Muscle of back (tissue), 11 donors: ENCODE measurements around the gene TSHR. TPM values are rescaled to one million over a fixed set of nuclear protein-coding genes. Genes with fewer than 3 reads are reported as not detected.

ENCODE experiments used
- DNase-seq, 3 donors: peaks; one replicate each; pipeline versions ENCODE4 v3.0.0 to v3.0.0-alpha.2; 2013
- polyA plus RNA-seq, 10 donors: library from polyadenylated mRNA; unstranded; fragments of 120-200 nt; gene quantifications; one replicate each; pipeline ENCODE4 v1.2.1, GENCODE V29; 2013; ENCODE audit not compliant: insufficient read length in 10 of 10

TSHR gene
- polyA plus RNA-seq, 10 donors: 0.12 to 2.5 (median 0.57) TPM

GRCh38 chr14:81137316-81137715 lies 181.9 kb downstream of the TSHR start:
- DNase-seq: peak in 1 of 3 donors; percentile 4

GRCh38 chr14:81138429-81138828 lies 183.0 kb downstream of the TSHR start:
- DNase-seq: no peak

- DNase-seq: no peak
Observed at GRCh38 chr14:81141426-81141825, 186.0 kb downstream of the TSHR start.

- DNase-seq: no peak
Observed at GRCh38 chr14:81143793-81144192, 188.4 kb downstream of the TSHR start.

GRCh38 chr14:81144824-81145603 lies 189.6 kb downstream of the TSHR start:
- no peak for DNase-seq

- DNase-seq: no peak
Observed at GRCh38 chr14:81147140-81147897, 191.9 kb downstream of the TSHR start.

GRCh38 chr14:81148635-81149034 lies 193.2 kb downstream of the TSHR start:
- DNase-seq: no peak

- no peak for DNase-seq
Observed at GRCh38 chr14:81153187-81153586, 197.8 kb downstream of the TSHR start.

GRCh38 chr14:81157431-81157830 lies 202.0 kb downstream of the TSHR start:
- no peak for DNase-seq

GRCh38 chr14:81161088-81161487 lies 205.7 kb downstream of the TSHR start:
- no peak for DNase-seq

- no peak for DNase-seq
Observed at GRCh38 chr14:81161749-81162148, 206.3 kb downstream of the TSHR start.

- no peak for DNase-seq
Observed at GRCh38 chr14:81162941-81163340, 207.5 kb downstream of the TSHR start.

- DNase-seq: peak; percentile 3 to 33 (median 21)
Observed at GRCh38 chr14:81164167-81164774, 208.8 kb downstream of the TSHR start.

GRCh38 chr14:81165188-81165587 lies 209.8 kb downstream of the TSHR start:
- DNase-seq: no peak

GRCh38 chr14:81166121-81166520 lies 210.7 kb downstream of the TSHR start:
- no peak for DNase-seq

- DNase-seq: no peak
Observed at GRCh38 chr14:81169267-81169666, 213.8 kb downstream of the TSHR start.

- DNase-seq: peak; percentile 35 to 76 (median 49)
Observed at GRCh38 chr14:81169711-81170103, 214.3 kb downstream of the TSHR start.

GRCh38 chr14:81170104-81170828 lies 214.8 kb downstream of the TSHR start:
- DNase-seq: peak; percentile 92 to 98 (median 93)

GRCh38 chr14:81170829-81171195 lies 215.4 kb downstream of the TSHR start:
- no peak for DNase-seq

- no peak for DNase-seq
Observed at GRCh38 chr14:81172353-81172752, 216.9 kb downstream of the TSHR start.

- no peak for DNase-seq
Observed at GRCh38 chr14:81172881-81173280, 217.5 kb downstream of the TSHR start.

GRCh38 chr14:81176241-81176640 lies 220.8 kb downstream of the TSHR start:
- DNase-seq: peak in 1 of 3 donors; percentile 13
